GM19395 (cell line): ENCODE results near the gene PAEP.

Experiments
- ATAC-seq: cut with Tn5 transposase; IDR thresholded peaks from one replicate; pipeline ENCODE4 v1.9.1; 2021; ENCODE audit warnings: mild to moderate bottlenecking, moderate library complexity; ENCODE audit not compliant: unreplicated experiment

The PAEP gene

DNA sequence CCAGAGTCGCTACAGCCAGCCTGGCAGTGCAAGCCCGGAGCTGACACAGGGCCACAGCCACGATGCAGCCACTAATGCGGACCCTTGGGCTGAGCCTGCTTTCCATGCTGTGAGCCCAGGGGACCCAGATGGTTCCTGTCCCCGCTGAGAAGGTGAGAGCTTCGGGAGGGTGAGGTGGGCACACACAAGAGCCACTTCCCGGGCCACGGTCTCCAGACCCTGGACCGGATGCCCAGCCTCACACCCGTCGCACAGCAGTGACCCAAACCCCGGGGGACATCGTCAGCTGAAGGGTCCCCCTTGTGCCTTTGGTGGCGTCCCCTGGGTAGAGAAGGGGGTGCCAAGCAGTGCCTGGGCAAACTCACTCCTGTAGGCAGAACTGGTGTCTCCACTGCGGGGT lies 13.4 kb downstream of the PAEP start:
- no peak for ATAC-seq

GRCh38 chr9:135575995-135576631 lies 14.6 kb downstream of the PAEP start:
- ATAC-seq = no peak

DNA sequence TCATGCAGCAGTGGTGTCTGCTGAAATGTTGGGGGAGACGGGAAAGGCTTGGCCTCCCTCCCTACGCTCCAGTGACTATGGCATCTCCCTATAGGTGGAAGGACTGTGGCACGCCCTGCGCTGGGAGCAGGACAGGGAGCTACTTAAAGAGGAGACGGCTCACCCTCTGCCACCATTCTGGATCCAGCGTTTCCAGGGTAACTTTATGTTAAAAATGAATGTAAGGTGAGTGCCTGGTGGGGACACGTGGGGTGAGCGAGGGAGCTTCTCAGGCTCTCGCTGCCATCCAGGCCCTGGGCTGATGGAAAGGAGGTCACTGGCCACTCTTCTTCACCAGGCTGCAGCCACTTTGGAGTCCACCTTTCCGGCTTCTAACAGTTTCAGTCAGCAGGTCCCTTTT lies 15.7 kb downstream of the PAEP start:
- ATAC-seq = no peak

DNA sequence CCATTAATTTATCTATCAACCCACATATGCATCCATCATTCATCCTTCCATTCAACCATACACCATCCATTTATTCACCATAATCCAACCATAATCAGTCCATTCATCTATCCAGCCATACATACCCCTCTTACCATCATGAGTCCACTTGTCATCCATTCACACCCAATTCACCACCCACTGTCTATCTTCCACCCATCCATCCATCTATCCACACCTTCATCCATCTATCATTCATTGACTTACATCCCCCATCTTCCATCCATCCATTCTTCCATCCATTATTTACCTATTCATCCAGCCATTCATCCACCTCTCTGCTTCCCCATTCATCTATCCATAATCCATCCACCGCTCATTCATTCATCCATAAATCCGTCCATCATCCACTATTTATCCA lies 17.8 kb downstream of the PAEP start:
- ATAC-seq = no peak

GRCh38 chr9:135579889-135580660 lies 18.5 kb downstream of the PAEP start:
- ATAC-seq = no peak

DNA sequence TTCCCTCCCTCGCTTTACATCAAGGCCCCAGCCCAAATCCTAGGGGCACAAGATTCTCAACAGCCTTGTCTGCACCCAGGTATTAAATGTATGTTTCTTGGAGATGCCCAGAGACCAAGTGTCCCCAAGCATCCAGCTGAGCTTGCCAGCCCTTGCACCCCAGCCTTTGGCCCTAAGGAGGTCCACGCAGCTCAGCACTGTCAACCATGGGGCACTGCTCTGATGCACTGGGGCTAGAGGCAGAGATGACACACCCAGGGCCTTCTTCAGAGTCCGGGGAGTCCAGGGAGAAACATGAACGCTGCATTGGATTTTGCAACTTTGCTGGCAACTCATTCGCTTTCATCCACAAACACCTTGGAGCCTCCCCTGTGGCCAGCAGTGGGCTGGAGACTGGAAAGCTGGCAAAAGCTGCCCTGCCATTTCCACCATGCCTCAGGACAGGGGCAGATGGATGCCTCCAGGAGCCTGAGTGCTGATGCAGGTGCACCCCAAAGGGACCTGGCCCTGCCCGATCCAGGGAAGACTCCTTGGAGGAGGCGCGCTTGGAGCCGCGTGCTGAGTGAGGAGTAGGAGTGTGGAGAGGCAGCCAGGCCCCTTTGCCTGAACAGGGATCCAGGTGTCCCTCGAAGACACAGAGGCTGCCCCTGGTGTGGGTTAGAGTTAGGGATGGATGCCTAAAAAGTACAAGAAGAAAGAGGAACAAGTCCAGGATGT lies 19.3 kb downstream of the PAEP start:
- ATAC-seq = no peak

DNA sequence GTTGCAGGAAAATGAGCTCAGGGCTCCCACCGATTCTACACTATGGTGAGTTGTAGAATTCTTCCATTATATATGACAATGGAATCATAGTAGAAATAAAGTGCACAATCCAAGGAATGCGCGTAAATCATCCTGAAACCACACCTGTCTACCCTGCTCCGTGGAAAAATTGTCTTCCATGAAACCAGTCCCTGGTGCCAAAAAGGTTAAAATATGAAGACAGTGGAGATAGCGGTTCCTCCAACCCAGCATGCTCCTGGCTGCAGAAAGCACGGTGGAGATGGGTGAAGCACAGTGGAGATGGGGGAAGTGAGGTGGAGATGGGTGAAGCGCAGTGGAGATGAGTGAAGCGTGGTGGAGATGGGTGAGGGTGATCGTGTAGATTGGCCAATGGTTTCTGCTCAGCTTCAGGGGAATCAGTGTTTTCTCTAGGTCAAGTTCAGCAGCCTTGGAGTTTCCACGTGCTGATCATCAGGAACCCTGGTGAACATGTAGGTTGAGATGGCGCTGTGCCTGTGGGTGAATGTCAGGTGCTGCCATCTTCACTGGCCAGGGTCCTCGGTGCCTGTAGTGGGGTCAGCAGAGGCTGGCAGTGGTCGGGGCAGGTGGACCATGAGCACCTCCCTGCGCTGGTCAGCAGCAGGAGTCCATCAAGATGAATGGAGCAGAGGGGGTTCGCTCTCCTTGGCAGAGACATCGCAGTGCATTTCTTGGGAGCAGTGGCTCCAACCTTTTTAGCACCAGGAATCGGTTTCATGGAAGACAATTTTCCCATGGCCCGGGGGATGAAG lies 20.3 kb downstream of the PAEP start:
- no peak for ATAC-seq

DNA sequence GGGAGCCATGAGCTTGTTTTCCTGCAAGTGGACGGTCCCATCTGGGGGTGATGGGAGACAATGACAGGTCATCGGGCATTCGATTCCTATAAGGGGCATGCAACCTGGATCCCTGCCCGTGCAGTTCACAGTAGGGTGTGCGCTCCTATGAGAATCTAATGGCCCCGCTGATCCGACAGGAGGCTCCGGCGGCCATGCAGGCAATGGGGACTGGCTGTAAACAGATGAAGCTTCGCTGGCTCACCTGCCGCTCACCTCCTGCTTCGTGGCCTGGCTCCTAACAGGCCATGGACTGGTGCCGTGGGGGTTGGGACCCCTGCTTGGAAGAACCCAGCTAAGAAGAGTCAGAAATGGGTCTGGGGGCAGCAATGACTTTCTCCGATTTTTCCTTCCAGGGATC lies 21.0 kb downstream of the PAEP start:
- ATAC-seq = no peak

DNA sequence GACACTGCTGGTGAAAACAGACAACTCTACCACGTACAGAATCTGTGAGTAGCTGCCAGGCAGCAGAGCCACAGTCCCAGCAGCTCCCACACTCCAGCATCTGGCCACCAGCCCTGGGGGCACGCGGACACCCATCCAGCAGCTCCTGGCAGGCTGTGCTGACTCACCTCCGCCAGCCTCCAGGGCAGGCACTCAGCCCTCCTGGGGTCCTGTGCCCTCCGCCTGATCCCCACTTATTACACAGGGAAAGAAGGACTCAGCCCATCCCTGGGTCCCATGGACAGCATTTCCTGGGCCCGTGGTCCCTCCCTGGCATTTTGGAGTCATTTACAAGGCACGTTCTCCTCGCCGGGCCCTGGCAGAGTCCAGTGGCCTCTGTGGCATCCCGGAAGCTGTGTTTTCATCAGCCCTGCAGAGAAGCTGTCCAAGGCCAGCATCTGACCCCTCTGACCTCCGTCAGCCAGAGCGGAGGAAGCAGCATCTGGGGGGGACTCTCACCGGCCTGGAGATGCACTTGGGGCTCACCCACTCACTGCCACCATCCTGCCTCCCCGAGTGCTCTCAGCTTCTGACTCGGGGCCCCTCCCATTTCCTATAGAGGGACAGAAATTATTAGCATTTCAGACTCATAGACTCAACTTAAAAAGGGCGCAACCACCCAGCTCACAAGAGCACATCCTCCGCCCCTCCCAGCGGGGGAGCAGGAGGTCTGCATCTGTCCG lies 21.6 kb downstream of the PAEP start:
- no peak for ATAC-seq

- ATAC-seq = no peak
Observed at GRCh38 chr9:135583688-135584011, 22.1 kb downstream of the PAEP start.

- no peak for ATAC-seq
Observed at GRCh38 chr9:135584371-135584770, 22.8 kb downstream of the PAEP start.

DNA sequence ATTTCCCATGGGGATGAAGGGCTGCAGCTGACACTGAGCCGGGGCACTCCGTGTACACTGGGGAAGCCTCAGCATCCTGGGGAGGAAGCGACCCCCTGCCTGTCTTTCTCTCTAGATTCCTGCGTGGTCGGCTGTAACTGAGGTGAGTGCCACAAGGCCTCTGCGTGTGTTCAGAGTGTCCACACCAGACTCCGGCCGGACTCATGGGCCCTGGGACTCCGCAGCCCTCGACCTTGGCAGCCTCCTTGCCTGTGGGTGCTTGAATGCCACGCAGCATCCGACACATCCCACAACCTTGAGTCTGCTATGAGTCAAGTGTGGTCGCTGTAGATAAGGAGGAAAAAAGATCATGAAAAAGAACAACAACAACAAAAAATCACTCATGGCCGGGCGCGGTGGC lies 23.4 kb downstream of the PAEP start:
- ATAC-seq = no peak

- no peak for ATAC-seq
Observed at GRCh38 chr9:135586601-135587109, 25.1 kb downstream of the PAEP start.

DNA sequence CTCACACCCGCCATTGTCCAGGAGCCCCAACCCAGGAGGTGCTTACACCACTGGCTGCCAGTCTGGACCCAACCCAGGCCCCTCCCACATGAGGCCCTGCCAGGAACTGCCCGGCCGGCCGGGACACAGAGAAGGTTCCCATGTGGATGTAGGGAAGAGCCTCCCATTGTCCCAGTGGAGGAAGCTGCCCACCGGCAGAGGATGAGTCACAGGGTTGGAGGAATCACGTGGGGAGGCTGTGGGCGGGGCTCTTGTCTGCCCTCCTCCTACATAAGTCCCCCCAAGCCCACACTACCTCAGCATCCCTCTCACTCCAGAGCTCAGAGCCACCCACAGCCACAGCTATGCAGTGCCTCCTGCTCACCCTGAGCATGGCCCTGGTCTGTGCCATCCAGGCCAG lies 26.1 kb downstream of the PAEP start:
- no peak for ATAC-seq

GRCh38 chr9:135588371-135588770 lies 26.8 kb downstream of the PAEP start:
- no peak for ATAC-seq

DNA sequence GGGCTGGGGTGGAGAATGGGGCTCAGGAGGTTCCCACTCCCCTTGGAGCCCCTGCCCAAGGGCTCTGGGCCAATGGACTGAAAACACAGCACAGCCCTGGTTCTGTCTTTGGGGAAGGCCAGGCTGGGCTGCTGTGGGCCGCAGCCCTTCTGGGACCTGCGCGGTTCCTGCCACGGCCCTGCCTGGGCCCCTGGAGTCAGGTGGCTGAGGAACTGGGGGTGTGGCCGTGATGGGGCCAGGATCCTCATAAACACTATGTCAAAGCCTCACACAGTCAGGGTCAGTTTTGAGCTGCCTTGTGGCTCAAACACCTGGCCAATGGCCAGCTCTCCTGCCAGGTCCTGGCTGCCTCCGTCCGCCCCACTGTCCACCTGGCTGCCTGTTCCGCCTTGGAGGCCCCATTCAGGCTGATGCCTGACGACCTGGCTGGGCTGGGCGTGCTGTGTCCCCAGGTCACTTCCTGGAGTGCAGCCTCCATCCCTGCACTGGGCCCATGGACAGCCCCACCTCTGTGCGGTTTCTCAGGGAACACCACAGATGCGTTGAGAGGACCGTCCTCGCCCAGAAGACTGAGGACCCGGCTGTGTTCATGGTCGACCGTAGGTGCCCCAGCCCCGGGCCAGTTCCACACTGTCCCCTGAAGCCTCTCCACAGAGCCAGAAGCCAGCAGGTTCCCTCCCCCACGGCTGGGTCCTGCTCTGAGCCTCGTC lies 27.5 kb downstream of the PAEP start:
- no peak for ATAC-seq

GRCh38 chr9:135589596-135590485 lies 28.3 kb downstream of the PAEP start:
- no peak for ATAC-seq

GRCh38 chr9:135590486-135591079 lies 29.0 kb downstream of the PAEP start:
- ATAC-seq = no peak
